Endothelial cell (in vitro differentiated cells): ENCODE results near the gene C6orf120. TPM values are rescaled to one million over a fixed set of nuclear protein-coding genes. Genes with fewer than 3 reads are reported as not detected.

Experiments
- DNase-seq: peaks from one replicate; pipeline ENCODE4 v3.0.0; 2021; ENCODE audit warnings: low spot score
- H3K27ac Mint-ChIP-seq: one replicate; pipeline ENCODE4 v1.8.0; 2021; ENCODE audit warnings: mixed read lengths, inconsistent platforms; ENCODE audit not compliant: unreplicated experiment
- H3K27me3 Mint-ChIP-seq: one replicate; pipeline ENCODE4 v1.8.0; 2021; ENCODE audit warnings: mild to moderate bottlenecking, moderate library complexity, mixed read lengths, inconsistent platforms; ENCODE audit not compliant: unreplicated experiment
- H3K36me3 Mint-ChIP-seq: one replicate; pipeline ENCODE4 v1.8.0; 2021; ENCODE audit warnings: mild to moderate bottlenecking, low read depth, mixed read lengths, inconsistent platforms; ENCODE audit not compliant: unreplicated experiment
- H3K4me1 Mint-ChIP-seq: one replicate; pipeline ENCODE4 v1.8.0; 2021; ENCODE audit warnings: mild to moderate bottlenecking, mixed read lengths, inconsistent platforms; ENCODE audit not compliant: unreplicated experiment
- H3K4me3 Mint-ChIP-seq: one replicate; pipeline ENCODE4 v1.8.0; 2021; ENCODE audit warnings: mild to moderate bottlenecking, mixed read lengths, inconsistent platforms; ENCODE audit not compliant: unreplicated experiment
- H3K9me3 Mint-ChIP-seq: one replicate; pipeline ENCODE4 v1.8.0; 2021; ENCODE audit warnings: mixed read lengths, inconsistent platforms; ENCODE audit not compliant: unreplicated experiment
- CTCF ChIP-seq: fragments of 200-600 bp; sonication (generic); IDR thresholded peaks from one replicate; pipeline ENCODE4 v1.5.0; 2021; ENCODE audit warnings: antibody characterized with exemption; ENCODE audit not compliant: unreplicated experiment
- total RNA-seq: library from RNA; stranded (reverse); fragmentation: NEBNext Ultra II Directional; extraction: Animal tissue kit (Norgen Biotek cat#: 25700); gene quantifications from one replicate; pipeline ENCODE4 v1.2.1, GENCODE V29; 2021; ENCODE audit not compliant: unreplicated experiment

C6orf120 gene
- total RNA-seq, 1 donor from 2014 or later = 34.2 TPM

- peaks cover 6% of the 10 kb centered on the region for H3K27me3 Mint-ChIP-seq
- H3K9me3 Mint-ChIP-seq = no peaks in the 10 kb centered on the region
- no peak for TF ChIP-seq CTCF
- H3K36me3 Mint-ChIP-seq = peaks cover 5% of the 10 kb centered on the region
- peaks cover 20% of the 10 kb centered on the region for H3K4me1 Mint-ChIP-seq
- DNase-seq = no peak
- H3K4me3 Mint-ChIP-seq = no peak overlapping the region
- no peak overlapping the region for H3K27ac Mint-ChIP-seq
These were observed 28.0 kb downstream of the C6orf120 start for GRCh38 chr6:169729961-169730360.

DNA sequence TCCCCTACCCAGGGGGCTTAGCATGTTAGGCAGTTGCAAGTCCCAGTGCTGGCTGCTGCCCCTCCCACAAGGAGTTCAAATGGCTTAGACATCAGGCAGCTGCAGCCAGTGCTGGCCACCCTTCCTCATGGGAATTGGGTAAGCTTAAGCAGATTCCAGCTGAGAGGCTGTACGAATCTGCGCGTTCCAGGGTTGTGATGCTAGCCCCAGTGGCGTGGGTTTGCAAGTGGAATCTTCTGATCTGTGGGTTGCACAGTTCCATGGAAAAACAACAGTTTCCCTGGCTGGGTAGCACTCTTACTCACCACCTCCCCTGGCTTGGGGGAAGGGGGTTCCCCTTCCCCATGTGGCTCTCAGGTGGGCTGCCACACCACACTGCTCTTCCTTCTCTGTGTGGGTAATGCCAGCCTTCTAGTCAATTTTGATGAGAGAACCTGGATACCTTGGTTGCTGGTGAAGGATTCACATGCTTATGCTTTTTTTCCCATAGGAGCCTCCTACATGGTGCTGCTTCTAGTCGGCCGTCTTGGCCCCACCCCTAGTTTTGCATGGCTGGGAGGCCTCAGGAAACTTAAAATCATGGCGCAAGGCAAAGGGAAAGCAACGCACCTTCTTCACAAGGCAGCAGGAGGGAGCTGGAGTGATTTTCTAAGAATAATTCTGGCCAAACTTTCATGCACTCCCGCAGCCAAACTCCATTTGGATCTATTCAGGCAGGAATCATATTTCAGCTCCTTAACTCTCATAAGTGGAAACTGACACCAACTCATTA is 36.5 kb downstream of the C6orf120 start:
- no peak for TF ChIP-seq CTCF
- peaks cover 1% of the 10 kb centered on the region for H3K27me3 Mint-ChIP-seq
- H3K9me3 Mint-ChIP-seq = no peaks in the 10 kb centered on the region
- no peaks in the 10 kb centered on the region for H3K4me1 Mint-ChIP-seq
- no peak overlapping the region for H3K4me3 Mint-ChIP-seq
- H3K27ac Mint-ChIP-seq = no peak overlapping the region
- no peak for DNase-seq
- H3K36me3 Mint-ChIP-seq = no peaks in the 10 kb centered on the region

DNA sequence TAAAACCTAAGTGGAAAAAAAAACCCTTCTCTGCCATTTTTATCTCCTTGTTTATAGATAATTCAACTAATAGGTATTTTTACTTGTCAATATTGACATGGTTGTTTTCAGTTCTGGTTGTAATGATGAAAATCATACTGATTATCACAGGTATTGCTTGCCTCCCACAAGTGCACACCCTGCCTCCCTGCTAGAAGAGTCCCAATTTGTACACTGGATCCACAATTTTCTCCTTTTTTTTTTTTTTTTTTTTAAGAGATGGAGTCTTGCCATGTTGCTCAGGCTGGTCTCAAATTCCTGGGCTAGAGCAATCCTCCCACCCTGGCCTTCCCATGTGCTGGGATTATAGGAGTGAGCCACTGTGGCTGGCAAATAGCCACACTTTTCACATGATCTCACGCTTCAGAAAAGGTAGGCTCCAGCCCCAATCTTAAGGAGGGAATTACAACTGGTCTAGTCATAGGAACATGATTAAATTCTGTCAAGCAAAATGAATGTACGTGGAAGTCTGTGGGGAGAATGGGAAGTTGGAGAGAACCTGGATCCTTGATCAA is 37.1 kb downstream of the C6orf120 start:
- no peak for DNase-seq
- Mint-ChIP-seq H3K27me3 (peaks cover 1% of the 10 kb centered on the region), H3K4me1 (no peaks in the 10 kb centered on the region), H3K4me3 (no peak overlapping the region), H3K9me3 (no peaks in the 10 kb centered on the region), H3K36me3 (no peaks in the 10 kb centered on the region), H3K27ac (no peak overlapping the region)
- no peak for TF ChIP-seq CTCF

DNA sequence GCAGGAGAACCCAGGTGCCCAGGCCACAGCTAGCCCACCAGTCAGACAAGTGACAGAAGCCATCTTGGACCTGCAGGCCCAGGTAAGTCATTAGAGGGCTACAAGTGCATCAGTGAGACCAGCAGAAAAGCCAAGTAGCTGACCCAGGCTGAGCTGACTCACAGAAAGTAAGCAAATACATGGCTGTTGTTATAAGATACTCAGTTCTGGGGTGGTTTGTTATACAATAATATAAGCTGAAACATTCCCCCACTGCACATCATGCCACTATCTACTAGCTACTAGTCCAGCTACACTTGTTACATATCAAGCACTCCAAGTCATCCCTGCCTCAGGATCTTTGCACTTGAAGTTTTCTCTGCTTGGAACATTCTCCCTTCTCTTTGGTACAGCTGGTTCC is 39.4 kb downstream of the C6orf120 start:
- H3K4me3 Mint-ChIP-seq = no peak overlapping the region
- H3K4me1 Mint-ChIP-seq = no peaks in the 10 kb centered on the region
- H3K27me3 Mint-ChIP-seq = peaks cover 1% of the 10 kb centered on the region
- no peaks in the 10 kb centered on the region for H3K36me3 Mint-ChIP-seq
- H3K27ac Mint-ChIP-seq = no peak overlapping the region
- no peaks in the 10 kb centered on the region for H3K9me3 Mint-ChIP-seq
- TF ChIP-seq CTCF = no peak
- DNase-seq = no peak

DNA sequence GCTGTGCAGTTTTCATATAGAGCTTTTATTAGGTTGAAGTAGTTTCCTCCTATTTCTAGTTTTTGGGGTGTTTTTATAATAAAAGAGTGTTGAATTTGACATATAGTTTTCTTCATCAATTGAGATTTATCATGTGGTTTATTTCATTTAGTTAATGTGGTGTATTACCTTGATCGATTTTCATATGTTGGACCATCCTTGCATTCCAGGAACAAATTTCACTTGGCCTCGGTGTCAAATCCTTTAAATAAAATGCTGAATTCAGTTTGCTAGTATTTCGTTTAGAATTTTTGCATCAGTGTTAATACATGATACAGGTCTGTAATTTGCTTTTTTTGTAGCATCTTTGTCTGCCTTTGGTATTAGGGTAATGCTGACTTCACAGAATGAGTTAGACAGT is 43.5 kb downstream of the C6orf120 start:
- TF ChIP-seq CTCF = no peak

More for the DNA sequence above, 43.5 kb downstream of the C6orf120 start:
- Mint-ChIP-seq H3K27me3 (peaks cover 2% of the 10 kb centered on the region), H3K4me3 (no peak overlapping the region), H3K9me3 (no peaks in the 10 kb centered on the region), H3K4me1 (peaks cover 3% of the 10 kb centered on the region), H3K27ac (no peak overlapping the region), H3K36me3 (no peaks in the 10 kb centered on the region)
- DNase-seq = no peak
